ENCODE data around the gene TES.
A peak's percentile ranks its signal among the peaks of the same experiment; 100 is the strongest.

Gene TES

DNA sequence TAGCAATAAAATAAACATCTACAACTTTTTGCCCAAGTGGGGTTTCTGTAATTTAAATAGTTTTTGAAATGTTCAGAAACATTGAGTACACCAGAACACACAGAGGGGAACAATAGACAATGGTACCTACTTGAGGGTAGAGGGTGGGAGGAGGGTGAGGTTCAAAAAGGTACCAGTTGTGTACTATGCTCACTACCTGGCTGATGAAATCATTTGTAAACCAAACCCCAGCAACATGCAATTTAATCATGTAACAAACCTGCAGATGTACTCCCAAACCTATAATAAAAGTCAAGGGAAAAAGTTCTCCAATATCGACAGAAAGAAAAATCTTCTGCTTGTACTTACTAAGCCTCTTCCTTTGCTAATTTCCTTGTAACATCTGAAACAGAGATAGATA, 4.2 kb upstream of the TES start:
- TF ChIP-seq MYC (IDR thresholded peaks at IDR 0.05; ENCODE audit: low read depth, low read length) = no peak
- TF ChIP-seq, protein P1, sequence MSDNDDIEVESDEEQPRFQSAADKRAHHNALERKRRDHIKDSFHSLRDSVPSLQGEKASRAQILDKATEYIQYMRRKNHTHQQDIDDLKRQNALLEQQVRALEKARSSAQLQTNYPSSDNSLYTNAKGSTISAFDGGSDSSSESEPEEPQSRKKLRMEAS (IDR thresholded peaks at IDR 0.05; ENCODE audit: low read depth, low read length) = no peak
- TF ChIP-seq, protein P2, sequence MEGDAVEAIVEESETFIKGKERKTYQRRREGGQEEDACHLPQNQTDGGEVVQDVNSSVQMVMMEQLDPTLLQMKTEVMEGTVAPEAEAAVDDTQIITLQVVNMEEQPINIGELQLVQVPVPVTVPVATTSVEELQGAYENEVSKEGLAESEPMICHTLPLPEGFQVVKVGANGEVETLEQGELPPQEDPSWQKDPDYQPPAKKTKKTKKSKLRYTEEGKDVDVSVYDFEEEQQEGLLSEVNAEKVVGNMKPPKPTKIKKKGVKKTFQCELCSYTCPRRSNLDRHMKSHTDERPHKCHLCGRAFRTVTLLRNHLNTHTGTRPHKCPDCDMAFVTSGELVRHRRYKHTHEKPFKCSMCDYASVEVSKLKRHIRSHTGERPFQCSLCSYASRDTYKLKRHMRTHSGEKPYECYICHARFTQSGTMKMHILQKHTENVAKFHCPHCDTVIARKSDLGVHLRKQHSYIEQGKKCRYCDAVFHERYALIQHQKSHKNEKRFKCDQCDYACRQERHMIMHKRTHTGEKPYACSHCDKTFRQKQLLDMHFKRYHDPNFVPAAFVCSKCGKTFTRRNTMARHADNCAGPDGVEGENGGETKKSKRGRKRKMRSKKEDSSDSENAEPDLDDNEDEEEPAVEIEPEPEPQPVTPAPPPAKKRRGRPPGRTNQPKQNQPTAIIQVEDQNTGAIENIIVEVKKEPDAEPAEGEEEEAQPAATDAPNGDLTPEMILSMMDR (IDR thresholded peaks at IDR 0.05; ENCODE audit: low read depth, low read length) = no peak
- TF ChIP-seq POLR2A (IDR thresholded peaks at IDR 0.05; ENCODE audit: extremely low read depth, insufficient read length) = no peak
- DNase-seq (ENCODE audit: low read depth) = no peak
- no peak overlapping the region for H3K4me3 ChIP-seq (ENCODE audit: low read depth, low read length)

DNA sequence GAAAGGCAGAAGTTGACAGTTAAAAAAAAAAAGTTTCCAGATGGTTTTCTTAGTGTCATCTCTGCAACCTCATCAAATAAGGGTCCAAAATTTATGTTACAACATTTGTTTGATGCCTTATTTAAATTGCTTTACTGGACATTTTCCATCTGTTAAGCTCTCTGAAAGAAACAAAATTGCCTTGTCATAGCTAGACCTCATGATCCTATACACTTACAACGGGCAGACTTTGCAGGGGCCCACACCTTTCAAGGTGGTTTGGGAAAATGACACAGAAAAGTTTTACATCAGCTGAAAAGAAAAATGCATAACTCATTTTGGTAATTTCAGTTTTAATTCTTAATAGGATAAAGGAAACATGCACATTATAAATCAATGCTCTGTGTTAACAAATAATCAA, 1.4 kb upstream of the TES start:
- H3K4me3 ChIP-seq (ENCODE audit: low read depth, low read length) = no peak overlapping the region
- DNase-seq (ENCODE audit: low read depth) = no peak
- TF ChIP-seq, protein P2 (IDR thresholded peaks at IDR 0.05; ENCODE audit: low read depth, low read length) = no peak
- TF ChIP-seq, protein P1 (IDR thresholded peaks at IDR 0.05; ENCODE audit: low read depth, low read length) = no peak
- TF ChIP-seq MYC (IDR thresholded peaks at IDR 0.05; ENCODE audit: low read depth, low read length) = no peak
- TF ChIP-seq POLR2A (IDR thresholded peaks at IDR 0.05; ENCODE audit: extremely low read depth, insufficient read length) = no peak

DNA sequence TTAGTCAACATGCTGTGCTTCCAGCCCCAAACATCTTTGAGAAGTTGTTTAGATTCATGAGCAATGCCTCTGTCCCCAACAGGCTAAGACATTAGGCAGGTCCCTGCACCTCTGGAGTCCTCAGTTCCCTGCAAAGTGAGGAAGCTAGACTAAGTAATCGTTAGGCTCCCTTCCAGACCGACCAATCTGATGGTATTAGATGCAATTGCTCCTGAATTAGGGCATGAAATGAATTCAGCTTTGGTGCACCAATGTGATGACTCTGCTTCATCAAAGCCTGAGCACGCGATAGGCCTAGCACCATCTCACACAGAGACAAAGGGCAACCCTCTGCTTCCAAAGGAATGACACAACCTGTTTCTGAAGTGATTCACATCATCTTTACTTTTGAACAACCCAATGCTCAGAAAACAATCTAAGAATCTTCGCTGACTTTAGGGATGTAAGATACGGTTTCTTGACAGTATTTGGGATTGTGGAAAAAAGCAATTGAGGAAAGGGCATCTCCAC, 723 bp upstream of the TES start:
- TF ChIP-seq, protein P2 (IDR thresholded peaks at IDR 0.05; ENCODE audit: low read depth, low read length) = no peak
- no peak for TF ChIP-seq MYC (IDR thresholded peaks at IDR 0.05; ENCODE audit: low read depth, low read length)
- TF ChIP-seq POLR2A (IDR thresholded peaks at IDR 0.05; ENCODE audit: extremely low read depth, insufficient read length) = no peak
- TF ChIP-seq, protein P1 (IDR thresholded peaks at IDR 0.05; ENCODE audit: low read depth, low read length) = no peak
- no peak overlapping the region for H3K4me3 ChIP-seq (ENCODE audit: low read depth, low read length)

DNA sequence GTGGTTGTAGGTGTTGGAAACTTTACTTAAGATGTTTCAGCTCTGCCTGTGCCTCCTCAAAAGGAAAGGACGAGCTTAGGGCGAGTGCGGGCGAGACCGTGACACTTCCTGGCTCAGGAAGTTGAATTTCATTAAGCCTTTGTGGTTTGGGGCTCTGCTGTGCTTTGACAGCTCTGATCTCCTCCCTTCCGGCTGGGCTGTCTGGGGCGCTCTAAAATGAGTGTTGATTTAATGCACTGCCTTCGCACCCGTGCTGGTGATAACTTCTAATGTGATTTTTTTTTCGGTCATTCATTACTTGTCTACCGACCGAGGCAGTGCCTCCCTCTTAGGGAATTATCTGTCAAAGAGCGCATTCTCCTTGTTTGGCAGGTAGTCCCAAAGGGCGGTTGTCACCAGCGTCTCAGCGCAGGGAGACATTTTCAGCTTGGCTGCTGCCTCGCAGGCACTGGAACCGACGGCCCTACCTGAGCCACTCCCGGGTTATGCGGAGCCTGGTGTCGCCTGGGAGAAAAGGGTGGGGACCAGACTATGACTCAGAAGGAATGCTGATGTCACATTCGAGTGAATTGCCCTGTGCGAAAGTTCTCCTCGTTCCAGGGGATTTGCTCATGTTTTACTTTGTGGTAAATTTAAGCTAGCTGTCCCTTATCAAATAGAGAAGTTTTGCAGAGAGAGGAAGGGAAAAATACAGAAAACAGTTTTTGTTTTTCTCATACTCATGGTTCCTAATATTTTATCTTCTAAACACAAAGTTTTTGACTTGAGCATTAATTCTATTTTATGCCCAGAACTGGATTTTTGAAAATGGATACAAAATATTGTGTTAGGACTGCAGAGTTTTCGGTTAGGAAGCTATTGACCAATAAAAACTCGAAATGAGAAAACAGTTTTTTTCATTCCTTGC, 920 bp downstream of the TES start:
- TF ChIP-seq, protein P2 (IDR thresholded peaks at IDR 0.05; ENCODE audit: low read depth, low read length) = no peak
- TF ChIP-seq MYC (IDR thresholded peaks at IDR 0.05; ENCODE audit: low read depth, low read length) = peak; percentile 72
- no peak for TF ChIP-seq POLR2A (IDR thresholded peaks at IDR 0.05; ENCODE audit: extremely low read depth, insufficient read length)
- TF ChIP-seq, protein P1 (IDR thresholded peaks at IDR 0.05; ENCODE audit: low read depth, low read length) = peak; percentile 40; the same call in 1 of the 2 replicates
- peak overlapping the region; percentile 22 for H3K4me3 ChIP-seq (ENCODE audit: low read depth, low read length)
- DNase-seq (ENCODE audit: low read depth) = peak; percentile 90

More for the DNA sequence above, 723 bp upstream of the TES start:
- no peak for DNase-seq (ENCODE audit: low read depth)

DNA sequence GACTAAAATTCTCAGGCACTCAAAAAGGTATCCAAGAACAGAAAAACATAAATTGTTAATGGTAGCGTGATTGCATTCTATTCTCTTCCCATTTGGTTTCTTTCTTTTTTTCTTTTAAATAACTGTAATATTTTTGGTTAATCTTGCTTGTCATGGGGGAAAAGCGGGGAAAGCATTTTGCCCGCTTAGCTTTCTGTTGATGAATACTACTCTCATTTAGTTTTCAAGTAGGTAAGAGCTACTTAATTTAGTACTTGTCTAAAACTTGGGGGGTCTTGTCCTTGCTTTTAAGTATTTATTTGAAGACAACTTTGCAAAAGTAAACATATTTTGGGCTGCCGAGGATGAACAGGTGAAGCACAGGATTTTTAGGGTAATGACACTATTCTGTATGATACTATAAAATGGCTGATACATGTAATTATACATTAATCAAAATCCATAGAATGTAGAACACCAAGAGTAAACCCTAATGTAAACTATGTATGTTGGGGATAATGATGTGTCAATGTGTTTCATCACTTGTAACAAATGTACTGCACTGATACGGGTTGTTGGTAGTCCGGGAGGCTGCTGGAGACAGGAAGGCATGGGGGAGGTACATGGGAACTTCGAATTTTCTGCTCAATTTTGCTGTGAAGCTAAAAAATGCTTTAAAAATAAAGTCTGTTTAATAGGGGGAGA, 1.7 kb downstream of the TES start:
- TF ChIP-seq, protein P1 (IDR thresholded peaks at IDR 0.05; ENCODE audit: low read depth, low read length) = no peak
- TF ChIP-seq POLR2A (IDR thresholded peaks at IDR 0.05; ENCODE audit: extremely low read depth, insufficient read length) (no peak), MYC (IDR thresholded peaks at IDR 0.05; ENCODE audit: low read depth, low read length) (no peak)
- TF ChIP-seq, protein P2 (IDR thresholded peaks at IDR 0.05; ENCODE audit: low read depth, low read length) = no peak
- no peak overlapping the region for H3K4me3 ChIP-seq (ENCODE audit: low read depth, low read length)
- DNase-seq (ENCODE audit: low read depth) = no peak
